ENCODE measurements around the gene GAD1. TPM values are rescaled to one million over a fixed set of nuclear protein-coding genes. Genes with fewer than 3 reads are reported as not detected.

GAD1 gene
- total RNA-seq, 1 experiment from 2014 or later, result 2.5 TPM

DNA sequence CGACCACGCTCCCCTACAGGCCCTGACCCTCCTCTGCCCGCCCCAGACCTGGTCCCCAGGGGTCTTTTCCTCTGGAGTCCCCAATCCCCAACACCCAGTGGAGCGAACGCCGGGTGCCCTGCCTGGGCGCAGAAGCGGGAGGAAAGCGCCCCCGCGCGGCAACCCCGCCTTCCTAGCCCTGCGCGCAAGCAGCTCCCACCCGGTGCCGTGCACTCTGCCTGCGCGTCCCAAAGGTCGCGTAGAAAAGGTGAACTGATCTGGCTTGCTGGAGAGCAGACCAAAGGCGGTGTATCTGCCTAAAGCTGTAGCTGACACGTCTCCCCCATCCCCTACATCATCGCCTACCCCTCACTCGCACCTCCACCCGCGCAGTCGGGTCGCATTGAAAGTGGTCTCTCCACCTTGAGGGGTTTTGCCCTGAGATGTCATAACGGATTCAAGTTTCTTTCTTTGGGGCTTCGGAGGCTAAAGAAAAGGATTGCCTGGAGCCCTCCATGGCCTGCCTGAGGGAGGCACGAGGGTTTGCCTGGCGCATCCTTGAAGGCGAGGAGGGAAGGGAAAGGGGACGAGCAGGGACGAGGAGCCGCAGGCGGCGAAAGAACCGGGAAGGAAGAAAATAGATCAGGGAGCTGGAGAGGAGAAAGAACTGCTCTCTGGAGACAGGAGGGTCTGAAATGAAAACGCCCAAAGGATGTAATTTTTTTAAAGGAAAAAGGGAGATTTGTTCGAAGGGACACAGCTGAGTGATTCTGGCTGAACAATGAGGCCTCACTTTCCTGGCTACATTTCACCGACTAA is 5.8 kb downstream of the GAD1 start:
- TF ChIP-seq, protein P1, sequence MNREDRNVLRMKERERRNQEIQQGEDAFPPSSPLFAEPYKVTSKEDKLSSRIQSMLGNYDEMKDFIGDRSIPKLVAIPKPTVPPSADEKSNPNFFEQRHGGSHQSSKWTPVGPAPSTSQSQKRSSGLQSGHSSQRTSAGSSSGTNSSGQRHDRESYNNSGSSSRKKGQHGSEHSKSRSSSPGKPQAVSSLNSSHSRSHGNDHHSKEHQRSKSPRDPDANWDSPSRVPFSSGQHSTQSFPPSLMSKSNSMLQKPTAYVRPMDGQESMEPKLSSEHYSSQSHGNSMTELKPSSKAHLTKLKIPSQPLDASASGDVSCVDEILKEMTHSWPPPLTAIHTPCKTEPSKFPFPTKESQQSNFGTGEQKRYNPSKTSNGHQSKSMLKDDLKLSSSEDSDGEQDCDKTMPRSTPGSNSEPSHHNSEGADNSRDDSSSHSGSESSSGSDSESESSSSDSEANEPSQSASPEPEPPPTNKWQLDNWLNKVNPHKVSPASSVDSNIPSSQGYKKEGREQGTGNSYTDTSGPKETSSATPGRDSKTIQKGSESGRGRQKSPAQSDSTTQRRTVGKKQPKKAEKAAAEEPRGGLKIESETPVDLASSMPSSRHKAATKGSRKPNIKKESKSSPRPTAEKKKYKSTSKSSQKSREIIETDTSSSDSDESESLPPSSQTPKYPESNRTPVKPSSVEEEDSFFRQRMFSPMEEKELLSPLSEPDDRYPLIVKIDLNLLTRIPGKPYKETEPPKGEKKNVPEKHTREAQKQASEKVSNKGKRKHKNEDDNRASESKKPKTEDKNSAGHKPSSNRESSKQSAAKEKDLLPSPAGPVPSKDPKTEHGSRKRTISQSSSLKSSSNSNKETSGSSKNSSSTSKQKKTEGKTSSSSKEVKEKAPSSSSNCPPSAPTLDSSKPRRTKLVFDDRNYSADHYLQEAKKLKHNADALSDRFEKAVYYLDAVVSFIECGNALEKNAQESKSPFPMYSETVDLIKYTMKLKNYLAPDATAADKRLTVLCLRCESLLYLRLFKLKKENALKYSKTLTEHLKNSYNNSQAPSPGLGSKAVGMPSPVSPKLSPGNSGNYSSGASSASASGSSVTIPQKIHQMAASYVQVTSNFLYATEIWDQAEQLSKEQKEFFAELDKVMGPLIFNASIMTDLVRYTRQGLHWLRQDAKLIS (CRISPR knock-in tag; IDR thresholded peaks at IDR 0.05; ENCODE audit: borderline replicate concordance), result no peak
- TF ChIP-seq, protein P2, sequence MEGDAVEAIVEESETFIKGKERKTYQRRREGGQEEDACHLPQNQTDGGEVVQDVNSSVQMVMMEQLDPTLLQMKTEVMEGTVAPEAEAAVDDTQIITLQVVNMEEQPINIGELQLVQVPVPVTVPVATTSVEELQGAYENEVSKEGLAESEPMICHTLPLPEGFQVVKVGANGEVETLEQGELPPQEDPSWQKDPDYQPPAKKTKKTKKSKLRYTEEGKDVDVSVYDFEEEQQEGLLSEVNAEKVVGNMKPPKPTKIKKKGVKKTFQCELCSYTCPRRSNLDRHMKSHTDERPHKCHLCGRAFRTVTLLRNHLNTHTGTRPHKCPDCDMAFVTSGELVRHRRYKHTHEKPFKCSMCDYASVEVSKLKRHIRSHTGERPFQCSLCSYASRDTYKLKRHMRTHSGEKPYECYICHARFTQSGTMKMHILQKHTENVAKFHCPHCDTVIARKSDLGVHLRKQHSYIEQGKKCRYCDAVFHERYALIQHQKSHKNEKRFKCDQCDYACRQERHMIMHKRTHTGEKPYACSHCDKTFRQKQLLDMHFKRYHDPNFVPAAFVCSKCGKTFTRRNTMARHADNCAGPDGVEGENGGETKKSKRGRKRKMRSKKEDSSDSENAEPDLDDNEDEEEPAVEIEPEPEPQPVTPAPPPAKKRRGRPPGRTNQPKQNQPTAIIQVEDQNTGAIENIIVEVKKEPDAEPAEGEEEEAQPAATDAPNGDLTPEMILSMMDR (IDR thresholded peaks at IDR 0.05), result peak; percentile 18; the same call in 1 of the 2 replicates
- no peak for TF ChIP-seq SMAD3 (CRISPR knock-in tag; IDR thresholded peaks at IDR 0.05; ENCODE audit: borderline replicate concordance)
- ATAC-seq, result peak; percentile 5

DNA sequence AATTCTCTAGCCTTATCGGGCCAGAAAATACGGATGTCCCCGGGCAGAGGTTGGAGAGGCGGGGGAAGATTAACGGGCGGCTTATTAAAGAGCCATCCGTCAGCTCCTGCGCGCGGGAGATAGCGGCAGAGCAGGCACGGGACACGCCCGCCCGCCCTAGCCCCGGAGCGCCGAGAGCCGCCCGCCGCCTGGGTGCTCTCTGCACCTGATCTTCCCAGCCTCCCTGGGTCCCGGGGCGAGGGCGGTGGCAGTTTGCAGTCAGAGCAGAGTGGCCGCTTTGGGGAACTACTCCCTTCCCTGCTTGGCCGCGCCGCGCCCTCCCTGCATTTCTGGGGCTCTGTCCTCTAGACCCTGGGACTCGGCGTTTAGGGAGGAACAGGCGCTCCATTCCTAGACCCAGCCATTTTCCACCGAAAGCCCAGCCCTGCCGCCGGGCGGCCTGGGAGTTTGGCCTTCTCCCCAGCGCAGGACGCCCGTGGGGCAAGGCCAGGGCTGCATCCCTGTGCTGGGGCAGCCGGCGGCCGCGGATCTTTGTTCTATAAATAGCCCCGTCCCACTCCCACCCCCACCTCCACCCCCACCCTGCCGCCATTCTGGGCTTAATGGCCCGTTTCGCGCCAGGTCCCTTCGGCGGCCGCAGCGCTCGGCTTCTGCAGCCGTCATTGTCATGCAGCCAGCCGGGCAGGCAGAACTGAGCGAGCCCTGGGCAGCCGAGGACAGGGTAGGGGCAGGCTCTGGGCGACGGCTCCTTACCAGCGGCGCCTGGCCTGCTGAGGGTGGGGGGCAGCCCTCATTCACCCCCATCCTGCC is 6.6 kb downstream of the GAD1 start:
- Mint-ChIP-seq H3K27me3 (ENCODE audit: low read depth) (peaks cover 98% of the 10 kb centered on the region), H3K4me1 (peaks cover 48% of the 10 kb centered on the region), H3K9me3 (no peaks in the 10 kb centered on the region), H3K4me3 (peak overlapping the region; percentile 84), H3K36me3 (no peaks in the 10 kb centered on the region), H3K27ac (no peak overlapping the region)
- ChIA-PET POLR2A (no interaction called here), CTCF (interaction anchor here (0.6 to 2.6 kb wide), 11 partner anchors 10 to 499 kb away, joined by 3 to 17 read pairs (median 7); partner anchors contain the start of gene GORASP2)
- ATAC-seq (peak; percentile 43), DNase-seq (ENCODE audit: low spot score) (peak; percentile 56)
- TF ChIP-seq SMAD3 (CRISPR knock-in tag; IDR thresholded peaks at IDR 0.05; ENCODE audit: borderline replicate concordance) (0 out of 2 replicates have a peak, but pooled peaks have one; percentile 20), TEAD1 (CRISPR knock-in tag; IDR thresholded peaks at IDR 0.05) (0 out of 2 replicates have a peak, but pooled peaks have one; percentile 45), FOXJ3 (CRISPR knock-in tag; IDR thresholded peaks at IDR 0.05; ENCODE audit: borderline replicate concordance) (no peak), ETV6 (CRISPR knock-in tag; IDR thresholded peaks at IDR 0.05) (no peak)
- TF ChIP-seq, protein P3, sequence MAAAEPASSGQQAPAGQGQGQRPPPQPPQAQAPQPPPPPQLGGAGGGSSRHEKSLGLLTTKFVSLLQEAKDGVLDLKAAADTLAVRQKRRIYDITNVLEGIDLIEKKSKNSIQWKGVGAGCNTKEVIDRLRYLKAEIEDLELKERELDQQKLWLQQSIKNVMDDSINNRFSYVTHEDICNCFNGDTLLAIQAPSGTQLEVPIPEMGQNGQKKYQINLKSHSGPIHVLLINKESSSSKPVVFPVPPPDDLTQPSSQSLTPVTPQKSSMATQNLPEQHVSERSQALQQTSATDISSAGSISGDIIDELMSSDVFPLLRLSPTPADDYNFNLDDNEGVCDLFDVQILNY (CRISPR knock-in tag; IDR thresholded peaks at IDR 0.05), result peak; percentile 30; the same call in 1 of the 2 replicates

More for the DNA sequence above, 5.8 kb downstream of the GAD1 start:
- H3K36me3 Mint-ChIP-seq, result no peaks in the 10 kb centered on the region
- H3K27me3 Mint-ChIP-seq (ENCODE audit: low read depth), result peaks cover 98% of the 10 kb centered on the region
- peak; percentile 69 for DNase-seq (ENCODE audit: low spot score)
- no peaks in the 10 kb centered on the region for H3K9me3 Mint-ChIP-seq
- H3K4me3 Mint-ChIP-seq, result peak overlapping the region; percentile 84
- peaks cover 49% of the 10 kb centered on the region for H3K4me1 Mint-ChIP-seq
- no peak overlapping the region for H3K27ac Mint-ChIP-seq
- CTCF ChIA-PET, result interaction anchor here (0.6 to 2.6 kb wide), 13 partner anchors 10 to 587 kb away, joined by 3 to 11 read pairs (median 5); partner anchors contain the start of gene GORASP2
- POLR2A ChIA-PET, result no interaction called here

DNA sequence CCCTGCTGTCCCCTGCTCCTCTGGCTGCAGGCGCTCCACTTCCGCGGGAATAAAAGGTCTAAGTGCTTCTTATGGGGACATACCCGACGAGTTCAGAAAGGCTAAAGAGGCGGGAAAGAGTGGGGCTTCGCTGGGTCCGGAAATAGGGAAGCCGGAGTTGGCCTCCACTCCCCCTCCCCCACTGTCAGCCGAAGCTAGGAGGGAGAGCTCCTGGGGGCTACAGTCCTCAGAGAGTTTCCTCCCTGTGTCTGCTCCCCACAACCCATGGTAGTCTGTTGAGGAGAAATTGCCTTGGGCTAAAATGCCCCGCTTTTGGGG is 7.2 kb downstream of the GAD1 start:
- peak; percentile 12 for ATAC-seq
- Mint-ChIP-seq H3K27me3 (ENCODE audit: low read depth) (peaks cover 98% of the 10 kb centered on the region), H3K4me1 (peaks cover 43% of the 10 kb centered on the region), H3K9me3 (no peaks in the 10 kb centered on the region), H3K27ac (no peak overlapping the region), H3K36me3 (no peaks in the 10 kb centered on the region), H3K4me3 (peak overlapping the region; percentile 60)
- DNase-seq (ENCODE audit: low spot score), result peak; percentile 61
- POLR2A ChIA-PET, result no interaction called here
- CTCF ChIA-PET, result interaction anchor here (0.6 to 2.6 kb wide), 4 partner anchors 21 to 291 kb away, joined by 3 to 17 read pairs (median 12); partner anchors contain the start of gene GORASP2
- TF ChIP-seq ETV6 (CRISPR knock-in tag; IDR thresholded peaks at IDR 0.05) (peak; percentile 71), FOXK1 (CRISPR knock-in tag; IDR thresholded peaks at IDR 0.05) (0 out of 2 replicates have a peak, but pooled peaks have one; percentile 34)
- TF ChIP-seq, protein P4, sequence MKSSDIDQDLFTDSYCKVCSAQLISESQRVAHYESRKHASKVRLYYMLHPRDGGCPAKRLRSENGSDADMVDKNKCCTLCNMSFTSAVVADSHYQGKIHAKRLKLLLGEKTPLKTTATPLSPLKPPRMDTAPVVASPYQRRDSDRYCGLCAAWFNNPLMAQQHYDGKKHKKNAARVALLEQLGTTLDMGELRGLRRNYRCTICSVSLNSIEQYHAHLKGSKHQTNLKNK (CRISPR knock-in tag; IDR thresholded peaks at IDR 0.05), result no peak
- TF ChIP-seq, protein P5, sequence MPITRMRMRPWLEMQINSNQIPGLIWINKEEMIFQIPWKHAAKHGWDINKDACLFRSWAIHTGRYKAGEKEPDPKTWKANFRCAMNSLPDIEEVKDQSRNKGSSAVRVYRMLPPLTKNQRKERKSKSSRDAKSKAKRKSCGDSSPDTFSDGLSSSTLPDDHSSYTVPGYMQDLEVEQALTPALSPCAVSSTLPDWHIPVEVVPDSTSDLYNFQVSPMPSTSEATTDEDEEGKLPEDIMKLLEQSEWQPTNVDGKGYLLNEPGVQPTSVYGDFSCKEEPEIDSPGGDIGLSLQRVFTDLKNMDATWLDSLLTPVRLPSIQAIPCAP (CRISPR knock-in tag; IDR thresholded peaks at IDR 0.05), result no peak
- TF ChIP-seq, protein P1 (CRISPR knock-in tag; IDR thresholded peaks at IDR 0.05; ENCODE audit: borderline replicate concordance), result no peak

Measured in WTC11 (cell line).